ENCODE data around the gene RGS3.

RGS3 gene

DNA sequence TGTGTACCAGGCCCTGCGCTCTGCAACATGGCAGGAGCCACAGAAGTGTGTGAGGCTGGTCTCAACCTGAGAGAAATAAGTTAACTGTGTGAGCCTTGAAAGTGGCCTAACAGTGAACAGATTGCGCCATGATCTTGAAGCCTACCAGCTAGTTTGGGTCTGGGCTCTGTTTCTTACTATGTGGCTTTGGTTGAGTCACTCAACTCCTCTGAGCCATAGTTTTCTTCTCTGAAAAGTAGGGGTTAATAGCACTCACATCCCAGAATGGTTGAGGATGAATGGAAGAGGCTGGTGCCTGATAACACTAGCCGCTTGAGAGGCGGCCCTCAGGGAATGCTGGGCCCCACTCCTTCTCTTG, 121.5 kb downstream of the RGS3 start:
- no peak for DNase-seq (ENCODE audit: low read depth)

GRCh38 chr9:113585555-113585954, 122.0 kb downstream of the RGS3 start:
- DNase-seq (ENCODE audit: low read depth), result no peak

- DNase-seq (ENCODE audit: low read depth), result no peak
These were observed 124.0 kb downstream of the RGS3 start for GRCh38 chr9:113587471-113588031.

GRCh38 chr9:113588242-113588810, 124.8 kb downstream of the RGS3 start:
- no peak for DNase-seq (ENCODE audit: low read depth)

- no peak for DNase-seq (ENCODE audit: low read depth)
These were observed 125.4 kb downstream of the RGS3 start for GRCh38 chr9:113588936-113589335.

- no peak for DNase-seq (ENCODE audit: low read depth)
These were observed 125.9 kb downstream of the RGS3 start for GRCh38 chr9:113589407-113589806.

DNA sequence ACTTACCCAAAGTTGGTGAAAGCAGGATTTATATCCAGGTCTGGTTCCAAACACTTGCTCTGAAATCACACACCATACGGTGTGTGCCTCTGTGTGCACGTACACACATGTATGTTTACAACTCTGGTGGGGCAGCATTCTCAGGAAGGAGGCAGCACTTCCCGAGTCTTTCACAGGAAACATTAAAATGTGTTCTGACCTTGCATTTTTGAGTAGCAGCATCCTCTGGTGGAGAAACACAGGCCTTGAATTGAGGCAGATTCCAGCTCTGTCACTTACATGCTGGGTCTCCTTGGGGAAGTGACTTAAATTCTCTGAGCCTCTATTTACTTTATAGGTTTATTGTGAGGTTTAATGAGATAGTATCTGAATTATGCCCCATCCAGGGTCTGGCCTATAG, 126.4 kb downstream of the RGS3 start:
- DNase-seq (ENCODE audit: low read depth), result no peak

GRCh38 chr9:113590389-113590788, 126.9 kb downstream of the RGS3 start:
- DNase-seq (ENCODE audit: low read depth), result no peak

DNA sequence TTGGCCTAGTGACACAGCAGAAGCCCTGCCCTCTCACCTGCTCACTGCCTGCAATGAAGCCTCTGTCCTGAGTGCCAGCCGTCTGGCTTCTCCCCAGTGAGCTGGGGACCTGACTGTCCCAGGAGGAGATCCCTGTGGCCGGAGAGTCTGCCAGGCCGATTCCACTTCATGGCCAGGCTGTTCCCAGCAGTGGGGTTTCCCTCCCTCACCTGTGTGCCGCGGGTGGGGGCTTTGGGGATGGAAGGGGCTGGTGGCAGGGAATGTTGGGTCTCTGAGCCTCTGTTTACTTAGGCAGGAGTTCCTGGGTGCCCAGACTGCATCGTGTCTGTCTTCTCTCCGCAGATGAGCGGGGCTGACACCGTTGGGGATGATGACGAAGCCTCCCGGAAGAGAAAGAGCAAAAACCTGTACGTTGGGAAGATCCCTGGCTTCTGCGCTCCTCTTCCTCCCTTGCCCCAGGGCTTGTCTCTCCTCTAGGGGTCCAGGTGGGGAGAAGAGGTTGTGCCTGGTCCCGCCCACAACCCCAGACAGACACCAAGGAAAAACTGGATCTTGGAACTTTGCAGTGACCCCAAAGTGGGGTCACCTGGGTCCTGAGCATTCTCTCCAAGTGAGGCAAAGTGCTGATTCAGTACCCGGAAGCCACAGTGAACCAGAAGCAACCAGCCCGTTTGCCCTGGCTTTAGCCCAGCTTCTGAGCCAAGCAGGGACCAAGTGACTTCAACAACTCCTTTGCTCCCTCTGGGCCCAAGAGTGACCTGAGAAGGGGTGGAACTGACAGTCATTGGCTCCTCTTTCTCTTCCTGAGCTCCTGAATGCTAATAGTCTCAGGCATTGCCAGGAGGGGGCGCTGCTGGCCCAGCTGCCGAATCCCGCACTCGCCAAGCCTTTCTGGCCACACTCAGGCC, 127.7 kb downstream of the RGS3 start:
- DNase-seq (ENCODE audit: low read depth), result no peak

GRCh38 chr9:113591899-113592625, 128.5 kb downstream of the RGS3 start:
- no peak for DNase-seq (ENCODE audit: low read depth)

DNA sequence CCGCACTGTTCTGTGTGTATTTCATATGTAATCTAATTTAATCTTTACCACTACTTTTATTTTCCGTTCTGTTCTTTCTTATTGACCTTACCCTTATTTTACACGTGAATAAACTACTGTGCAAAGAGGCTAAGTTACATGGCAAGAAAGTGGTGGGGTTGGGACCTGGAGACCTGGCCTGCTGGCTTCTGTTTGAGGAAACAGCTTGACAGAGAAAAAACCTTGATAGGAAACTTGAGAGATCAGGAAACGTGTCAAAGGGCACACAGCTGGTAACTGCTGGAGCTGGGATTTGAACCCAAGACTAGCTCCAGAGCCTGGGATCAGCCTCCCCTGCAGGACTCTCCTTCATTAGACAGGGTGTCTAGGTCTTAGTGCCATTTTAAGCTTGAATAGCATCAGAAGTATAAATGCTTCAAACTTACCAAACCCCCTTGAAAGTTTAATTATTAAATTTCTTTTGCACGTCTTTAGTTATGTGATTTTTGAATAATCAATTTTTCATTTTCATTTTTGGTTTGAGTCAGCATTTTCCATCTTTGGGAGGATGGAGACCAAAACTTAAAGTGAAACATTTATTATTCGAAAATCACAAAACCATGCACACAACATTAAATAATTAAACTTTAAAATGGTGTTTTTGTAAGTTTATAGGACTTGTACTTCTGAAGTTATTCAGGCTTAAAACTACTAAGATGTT, 129.5 kb downstream of the RGS3 start:
- DNase-seq (ENCODE audit: low read depth), result no peak

GRCh38 chr9:113593682-113594281, 130.3 kb downstream of the RGS3 start:
- DNase-seq (ENCODE audit: low read depth), result no peak

- DNase-seq (ENCODE audit: low read depth), result no peak
These were observed 131.2 kb downstream of the RGS3 start for GRCh38 chr9:113594484-113595299.

GRCh38 chr9:113596616-113597320, 133.2 kb downstream of the RGS3 start:
- no peak for DNase-seq (ENCODE audit: low read depth)

DNA sequence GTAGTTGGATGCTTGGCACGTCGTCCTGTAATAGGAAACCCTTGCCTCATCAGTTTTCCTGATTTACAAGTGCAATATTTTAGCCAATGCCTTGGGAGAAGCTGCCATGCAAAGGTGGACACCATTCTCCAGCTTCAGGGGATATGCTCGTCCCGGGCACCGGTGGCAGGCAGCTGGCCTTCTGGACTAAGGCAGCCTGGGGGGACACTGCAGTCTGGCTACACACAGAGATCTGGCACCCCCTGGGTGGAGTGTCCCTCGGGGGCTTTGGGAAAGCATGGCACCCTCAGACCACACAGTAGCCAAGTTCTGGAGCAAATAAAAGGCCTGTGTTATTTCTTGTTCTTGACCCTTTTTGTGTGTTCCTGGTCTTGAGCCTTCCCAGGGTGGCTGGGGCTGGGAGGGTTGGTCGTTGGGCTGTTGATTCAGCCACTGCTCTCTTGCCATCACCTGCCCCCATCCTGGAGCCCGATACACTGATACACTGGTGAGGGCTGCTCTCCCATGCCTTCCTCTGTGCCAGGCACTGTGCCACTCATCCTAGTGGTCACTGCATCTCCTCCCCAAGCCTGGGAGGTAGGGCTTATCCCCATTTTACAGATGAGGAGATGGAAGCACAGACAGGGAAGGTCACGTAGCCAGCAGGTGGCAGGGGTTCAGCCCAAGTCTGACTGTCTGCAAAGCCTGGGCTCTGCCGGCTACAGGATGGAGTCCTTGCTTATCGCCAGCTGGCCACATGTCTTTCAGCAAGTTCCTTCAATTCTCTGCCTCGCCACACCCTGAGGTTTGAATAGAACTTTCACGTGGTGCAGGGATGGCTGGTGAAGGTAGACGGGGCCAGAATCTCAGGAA, 134.1 kb downstream of the RGS3 start:
- no peak for DNase-seq (ENCODE audit: low read depth)

DNA sequence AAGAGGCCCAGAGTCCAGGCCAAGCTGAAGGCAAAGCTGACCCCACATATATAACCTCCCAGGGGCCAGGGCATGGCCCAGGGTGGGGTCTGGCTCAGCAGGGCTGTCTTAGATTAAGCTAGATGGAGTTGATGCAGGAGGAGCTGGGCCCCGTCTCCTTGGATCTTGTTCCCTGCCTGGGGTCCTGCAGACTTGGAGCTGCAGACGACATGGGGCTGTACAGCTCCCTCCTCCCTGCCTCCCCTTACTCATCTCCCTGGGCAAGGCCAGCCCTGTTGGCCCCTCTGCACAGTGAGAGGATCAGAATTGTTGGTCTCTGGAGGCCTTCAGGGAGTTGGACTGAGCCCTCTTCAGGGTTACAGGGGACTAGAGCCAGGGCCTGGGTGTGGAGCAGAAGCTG, 134.9 kb downstream of the RGS3 start:
- DNase-seq (ENCODE audit: low read depth), result no peak

GRCh38 chr9:113598883-113599282, 135.4 kb downstream of the RGS3 start:
- no peak for DNase-seq (ENCODE audit: low read depth)

DNA sequence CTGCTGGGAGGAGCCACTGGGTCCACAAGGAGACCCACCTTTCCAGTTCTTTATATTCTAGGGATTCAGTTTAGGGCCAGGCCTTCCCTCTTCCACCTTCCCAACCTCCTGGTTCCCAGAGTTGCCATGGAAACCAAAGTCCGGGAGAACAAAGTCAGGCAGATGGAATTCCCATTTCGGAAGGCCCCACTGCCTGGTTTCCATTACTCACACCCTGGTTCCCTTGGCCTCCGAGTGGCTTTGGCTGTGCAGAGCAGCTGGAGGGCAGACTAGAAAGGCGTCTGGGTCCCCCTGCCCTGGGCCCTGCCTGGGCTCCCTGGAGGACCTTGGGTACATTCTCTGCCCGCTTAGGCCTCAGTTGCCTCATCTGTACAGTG, 136.1 kb downstream of the RGS3 start:
- no peak for DNase-seq (ENCODE audit: low read depth)
